Ureter (tissue), 1 donor: ENCODE data around the gene TENT4A. TPM values are rescaled to one million over a fixed set of nuclear protein-coding genes. Genes with fewer than 3 reads are reported as not detected.

ENCODE experiments used
- DNase-seq: peaks from one replicate; pipeline ENCODE4 v3.0.0-alpha.2; 2020; ENCODE audit warnings: low spot score
- total RNA-seq: library from RNA; stranded (reverse); gene quantifications from one replicate; pipeline ENCODE4 v1.2.4, GENCODE V29; 2023
- donor health status: DM: yes; HTN: yes; CAD: no.

TENT4A gene
- total RNA-seq, 1 donor from 2014 or later, result 28.9 TPM

- DNase-seq, result no peak
Observed at GRCh38 chr5:6700074-6700684, 13.1 kb upstream of the TENT4A start.

GRCh38 chr5:6700685-6701355 lies 12.4 kb upstream of the TENT4A start:
- no peak for DNase-seq

- DNase-seq, result no peak
Observed at GRCh38 chr5:6701491-6701890, 11.7 kb upstream of the TENT4A start.

GRCh38 chr5:6702633-6703032 lies 10.6 kb upstream of the TENT4A start:
- DNase-seq, result no peak

GRCh38 chr5:6703806-6704205 lies 9.4 kb upstream of the TENT4A start:
- no peak for DNase-seq

GRCh38 chr5:6704361-6704851 lies 8.8 kb upstream of the TENT4A start:
- DNase-seq, result peak; percentile 80

GRCh38 chr5:6705088-6705487 lies 8.1 kb upstream of the TENT4A start:
- no peak for DNase-seq

GRCh38 chr5:6705959-6706358 lies 7.3 kb upstream of the TENT4A start:
- no peak for DNase-seq

- DNase-seq, result no peak
Observed at GRCh38 chr5:6707852-6708251, 5.4 kb upstream of the TENT4A start.

- no peak for DNase-seq
Observed at GRCh38 chr5:6708814-6709213, 4.4 kb upstream of the TENT4A start.

- DNase-seq, result no peak
Observed at GRCh38 chr5:6710070-6710469, 3.2 kb upstream of the TENT4A start.

GRCh38 chr5:6710551-6711318 lies 2.5 kb upstream of the TENT4A start:
- no peak for DNase-seq

- no peak for DNase-seq
Observed at GRCh38 chr5:6711409-6712141, 1.7 kb upstream of the TENT4A start.

- peak; percentile 59 for DNase-seq
Observed at GRCh38 chr5:6712142-6712576, 1.1 kb upstream of the TENT4A start.

GRCh38 chr5:6712577-6713273 lies 507 bp upstream of the TENT4A start:
- peak; percentile 98 for DNase-seq

GRCh38 chr5:6714226-6715041 lies 1.2 kb downstream of the TENT4A start:
- no peak for DNase-seq

- DNase-seq, result no peak
Observed at GRCh38 chr5:6715271-6715670, 2.0 kb downstream of the TENT4A start.

- DNase-seq, result no peak
Observed at GRCh38 chr5:6715758-6716628, 2.8 kb downstream of the TENT4A start.

GRCh38 chr5:6716629-6717149 lies 3.5 kb downstream of the TENT4A start:
- no peak for DNase-seq
